Esophagus squamous epithelium (tissue), 4 donors: Measurements from ENCODE around the gene C10orf71.

Experiments
- POLR2A ChIP-seq, 4 donors: fragments of 450-650 bp; IDR thresholded peaks; one replicate each; pipeline ENCODE4 v1.6.1; 2017; ENCODE audit warnings: antibody characterized with exemption in 4 of 4, mild to moderate bottlenecking in 4 of 4, moderate library complexity in 3 of 4
- TF ChIP-seq, protein P1 (sequence below), 6 experiments: fragments of 450-650 bp in 4 of 6; fragments of 200-600 bp in 2 of 6; sonication (generic) in 2 of 6; IDR thresholded peaks; one replicate each; pipeline ENCODE4 v1.5.1; 2016 to 2019; ENCODE audit warnings: antibody characterized with exemption in 6 of 6, mild to moderate bottlenecking in 4 of 6, moderate library complexity in 4 of 6

DNA sequence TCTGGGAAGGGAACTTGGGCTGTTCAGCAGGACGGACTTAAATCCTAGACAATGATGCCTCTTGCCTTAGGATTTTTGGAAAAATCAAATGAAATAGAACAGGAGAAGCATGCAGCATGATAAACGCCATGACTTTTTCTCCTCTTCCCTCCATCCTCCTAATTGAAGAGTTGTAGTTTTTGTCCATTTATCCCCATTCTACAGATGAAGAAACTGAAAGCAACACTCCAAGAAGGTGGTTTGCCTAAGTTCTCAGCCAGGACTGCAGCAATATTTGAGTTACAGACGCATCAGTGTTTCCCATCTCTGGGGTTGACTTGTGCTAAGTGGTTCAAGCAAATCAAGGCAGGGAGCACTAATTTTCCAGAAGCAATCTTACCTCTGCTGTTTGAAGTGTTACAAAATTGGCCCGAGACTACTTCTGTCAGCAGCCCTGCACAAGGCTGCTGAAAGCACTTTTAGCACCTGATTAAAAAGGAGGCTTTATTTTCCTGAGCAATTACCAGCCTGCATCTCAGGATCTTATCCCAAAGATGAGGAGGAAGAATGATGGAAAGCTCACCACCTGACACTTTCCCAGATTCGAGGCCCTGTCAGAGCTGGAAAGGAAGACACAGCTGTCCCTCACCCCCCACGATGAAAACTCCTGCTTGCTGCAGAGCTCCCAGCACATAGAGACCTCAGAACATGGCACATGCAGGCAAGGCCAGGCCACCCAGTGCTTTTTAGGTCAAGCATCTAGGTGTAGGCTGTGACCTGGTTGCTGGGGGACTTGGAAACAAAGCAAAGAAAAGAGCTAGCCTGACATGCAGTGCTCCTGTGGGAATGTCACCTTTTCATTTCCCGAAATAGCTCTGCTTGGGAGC is 19.7 kb upstream of the C10orf71 start:
- TF ChIP-seq, protein P1, sequence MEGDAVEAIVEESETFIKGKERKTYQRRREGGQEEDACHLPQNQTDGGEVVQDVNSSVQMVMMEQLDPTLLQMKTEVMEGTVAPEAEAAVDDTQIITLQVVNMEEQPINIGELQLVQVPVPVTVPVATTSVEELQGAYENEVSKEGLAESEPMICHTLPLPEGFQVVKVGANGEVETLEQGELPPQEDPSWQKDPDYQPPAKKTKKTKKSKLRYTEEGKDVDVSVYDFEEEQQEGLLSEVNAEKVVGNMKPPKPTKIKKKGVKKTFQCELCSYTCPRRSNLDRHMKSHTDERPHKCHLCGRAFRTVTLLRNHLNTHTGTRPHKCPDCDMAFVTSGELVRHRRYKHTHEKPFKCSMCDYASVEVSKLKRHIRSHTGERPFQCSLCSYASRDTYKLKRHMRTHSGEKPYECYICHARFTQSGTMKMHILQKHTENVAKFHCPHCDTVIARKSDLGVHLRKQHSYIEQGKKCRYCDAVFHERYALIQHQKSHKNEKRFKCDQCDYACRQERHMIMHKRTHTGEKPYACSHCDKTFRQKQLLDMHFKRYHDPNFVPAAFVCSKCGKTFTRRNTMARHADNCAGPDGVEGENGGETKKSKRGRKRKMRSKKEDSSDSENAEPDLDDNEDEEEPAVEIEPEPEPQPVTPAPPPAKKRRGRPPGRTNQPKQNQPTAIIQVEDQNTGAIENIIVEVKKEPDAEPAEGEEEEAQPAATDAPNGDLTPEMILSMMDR (IDR thresholded peaks at IDR 0.05): no peak
- TF ChIP-seq POLR2A (IDR thresholded peaks at IDR 0.05): no peak
